Stomach (tissue), 4 donors: Measurements from ENCODE around the gene EID2.

Experiments used
- CTCF ChIP-seq, 7 experiments: fragments of 450-650 bp in 4 of 7; fragments of 200-600 bp in 3 of 7; sonication (generic) in 3 of 7; IDR thresholded peaks; one replicate each; pipeline ENCODE4 v1.5.1; 2016 to 2019; ENCODE audit warnings: antibody characterized with exemption in 7 of 7, control low read depth in 2 of 7, mild to moderate bottlenecking in 1 of 7
- POLR2A ChIP-seq, 4 donors: fragments of 450-650 bp; IDR thresholded peaks; one replicate each; pipeline ENCODE4 v1.6.1; 2016; ENCODE audit warnings: antibody characterized with exemption in 4 of 4, control low read depth in 2 of 4, mild to moderate bottlenecking in 1 of 4, moderate library complexity in 1 of 4
- POLR2AphosphoS5 ChIP-seq, 3 donors: sonication (generic); formaldehyde crosslinking; IDR thresholded peaks; one replicate each; pipeline ENCODE4 v1.6.1; 2016; ENCODE audit warnings: antibody characterized with exemption in 3 of 3

GRCh38 chr19:39500543-39500942 lies 39.4 kb downstream of the EID2 start:
- no peak for TF ChIP-seq CTCF (IDR thresholded peaks at IDR 0.05)
- no peak for TF ChIP-seq POLR2A (IDR thresholded peaks at IDR 0.05)
- TF ChIP-seq POLR2AphosphoS5 (IDR thresholded peaks at IDR 0.05): no peak
